ENCODE measurements around the gene PLA2G2F. TPM values are rescaled to one million over a fixed set of nuclear protein-coding genes. Genes with fewer than 3 reads are reported as not detected.
"Not testable (repeated sequence)": the region's sequence is repeated elsewhere in the genome, so short reads cannot be mapped to it uniquely, and the experiment has no call there.

Gene PLA2G2F
- total and polyA plus RNA-seq, 9 of the 15 experiments (the other 6 are each of a cell fraction or from before 2014, with no cell fraction given) = not detected

GRCh38 chr1:20126806-20127440, 12.2 kb upstream of the PLA2G2F start (continued):
- TF ChIP-seq ZKSCAN8 (CRISPR knock-in tag; IDR thresholded peaks at IDR 0.05) (no peak), HMG20A (CRISPR knock-in tag; conservative IDR thresholded peaks at IDR 0.05) (no peak), ZBTB49 (CRISPR knock-in tag; IDR thresholded peaks at IDR 0.05; ENCODE audit: borderline replicate concordance) (no peak), TARDBP (IDR thresholded peaks at IDR 0.05) (no peak), ZBTB8A (IDR thresholded peaks at IDR 0.05; ENCODE audit: partially characterized antibody) (no peak), ATF3 (IDR thresholded peaks at IDR 0.05) (no peak), ATF3 (CRISPR knock-in tag; conservative IDR thresholded peaks at IDR 0.05) (no peak), GATA2 (CRISPR knock-in tag; IDR thresholded peaks at IDR 0.05) (no peak), ZNF609 (CRISPR knock-in tag; IDR thresholded peaks at IDR 0.05; ENCODE audit: borderline replicate concordance) (no peak), TBP (optimal IDR thresholded peaks at IDR 0.05; ENCODE audit: low read depth, low read length) (no peak), MNT (conservative IDR thresholded peaks at IDR 0.05) (no peak)

- BruUV-seq (replicated peaks); intact Hi-C loops (cut with micrococcal nuclease); H3K9me1 ChIP-seq (ENCODE audit: control insufficient read depth, insufficient read depth, low read length); H3K4me3 ChIP-seq; H2AFZ ChIP-seq (ENCODE audit: low read depth, low read length); H3K9ac ChIP-seq (ENCODE audit: insufficient read depth in 1 of 2, low read depth in 2 of 2, low read length in 2 of 2); H3K9me3 ChIP-seq (replicated peaks; ENCODE audit: control insufficient read depth, insufficient read depth, low read depth, low read length); H3K4me2 ChIP-seq (ENCODE audit: insufficient read depth, low read length); ATAC-seq; H4K20me1 ChIP-seq (replicated peaks; ENCODE audit: control insufficient read depth, insufficient read depth, low read length); DNase-seq (ENCODE audit: extremely low read depth in 1 of 4, low spot score in 3 of 4); H3K27ac ChIP-seq (ENCODE audit: extremely low read depth, low read depth, low read length); H3K79me2 ChIP-seq (ENCODE audit: control insufficient read depth, insufficient read depth, low read length); in situ Hi-C loops (cut with MboI); H3K36me3 ChIP-seq (ENCODE audit: control insufficient read depth, insufficient read depth, low read length); FAIRE-seq; H3K4me1 ChIP-seq (replicated peaks in 1 of 2; ENCODE audit: control insufficient read depth in 2 of 2, insufficient read depth in 2 of 2, low read length in 2 of 2); CTCF ChIA-PET (ENCODE audit: low intra/inter-chr PET ratio): not testable (repeated sequence)
- peaks cover 6 to 18% of the 10 kb centered on the region in 2 experiments; a peak in 2 of 5 replicates for H3K27me3 ChIP-seq (ENCODE audit: control insufficient read depth in 2 of 2, insufficient read depth in 2 of 2, low read length in 2 of 2)
- POLR2A ChIA-PET = interaction anchor here (0.6 to 1.2 kb wide), 2 partner anchors 9 to 87 kb away, joined by 3 read pairs; partner anchors contain the start of gene PLA2G2F
- WGBS (ENCODE audit: insufficient coverage, low coverage, missing lambda C conversion rate) = 0% methylated on average over 3 of the region's 3 CpGs
These were observed 8.6 kb upstream of the PLA2G2F start for GRCh38 chr1:20130518-20130917.

Measured in K562 (cell line).